BE2C (cell line): ENCODE data around the gene PPP5C. TPM values are rescaled to one million over a fixed set of nuclear protein-coding genes. Genes with fewer than 3 reads are reported as not detected.

Experiments
- DNase-seq: peaks from one replicate; pipeline ENCODE4 v3.0.0-alpha.2; 2020
- H3K27me3 ChIP-seq: fragments of 250-450 bp; sonication (Bioruptor Pico); 2 replicates; pipeline ENCODE4 v1.5.1; 2020; ENCODE audit warnings: mild to moderate bottlenecking
- H3K36me3 ChIP-seq: fragments of 250-450 bp; sonication (Bioruptor Pico); 2 replicates; pipeline ENCODE4 v1.5.1; 2020; ENCODE audit warnings: mild to moderate bottlenecking
- H3K4me1 ChIP-seq: fragments of 250-450 bp; sonication (Bioruptor Pico); 2 replicates; pipeline ENCODE4 v1.5.1; 2020
- H3K4me3 ChIP-seq: 2 replicates; pipeline ENCODE4 v1.5.1; 2011; ENCODE audit warnings: low read depth, low read length
- H3K9me3 ChIP-seq: fragments of 250-450 bp; sonication (Bioruptor Pico); 2 replicates; pipeline ENCODE4 v1.5.1; 2020
- polyA plus RNA-seq: library from polyadenylated mRNA; unstranded; fragments of >200 nt; gene quantifications from one replicate; pipeline ENCODE4 v1.2.1, GENCODE V29; 2012; ENCODE audit warnings: low read depth, missing spikeins; ENCODE audit not compliant: insufficient read length, insufficient read depth
- TF ChIP-seq, protein P1 (sequence below): IDR thresholded peaks from 2 replicates; pipeline ENCODE4 v1.5.1; 2012; ENCODE audit warnings: mild to moderate bottlenecking, low read depth, low read length

PPP5C gene
- 119 TPM for polyA plus RNA-seq

- Histone ChIP-seq H3K9me3 (no peaks in the 10 kb centered on the region), H3K36me3 (peaks cover 10% of the 10 kb centered on the region), H3K27me3 (no peaks in the 10 kb centered on the region), H3K4me3 (peak within 1 kb of the TSS; percentile 96), H3K4me1 (peaks cover 3% of the 10 kb centered on the region; the same call in 1 of the 2 replicates)
- peak; percentile 96 for DNase-seq
- TF ChIP-seq, protein P1, sequence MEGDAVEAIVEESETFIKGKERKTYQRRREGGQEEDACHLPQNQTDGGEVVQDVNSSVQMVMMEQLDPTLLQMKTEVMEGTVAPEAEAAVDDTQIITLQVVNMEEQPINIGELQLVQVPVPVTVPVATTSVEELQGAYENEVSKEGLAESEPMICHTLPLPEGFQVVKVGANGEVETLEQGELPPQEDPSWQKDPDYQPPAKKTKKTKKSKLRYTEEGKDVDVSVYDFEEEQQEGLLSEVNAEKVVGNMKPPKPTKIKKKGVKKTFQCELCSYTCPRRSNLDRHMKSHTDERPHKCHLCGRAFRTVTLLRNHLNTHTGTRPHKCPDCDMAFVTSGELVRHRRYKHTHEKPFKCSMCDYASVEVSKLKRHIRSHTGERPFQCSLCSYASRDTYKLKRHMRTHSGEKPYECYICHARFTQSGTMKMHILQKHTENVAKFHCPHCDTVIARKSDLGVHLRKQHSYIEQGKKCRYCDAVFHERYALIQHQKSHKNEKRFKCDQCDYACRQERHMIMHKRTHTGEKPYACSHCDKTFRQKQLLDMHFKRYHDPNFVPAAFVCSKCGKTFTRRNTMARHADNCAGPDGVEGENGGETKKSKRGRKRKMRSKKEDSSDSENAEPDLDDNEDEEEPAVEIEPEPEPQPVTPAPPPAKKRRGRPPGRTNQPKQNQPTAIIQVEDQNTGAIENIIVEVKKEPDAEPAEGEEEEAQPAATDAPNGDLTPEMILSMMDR: peak; percentile 92
Measured at GRCh38 chr19:46346821-46347571, at the start of gene PPP5C. PPP5C (plus strand) TSS chr19:46347087; CDS start chr19:46347097, 10 bp downstream.

DNA sequence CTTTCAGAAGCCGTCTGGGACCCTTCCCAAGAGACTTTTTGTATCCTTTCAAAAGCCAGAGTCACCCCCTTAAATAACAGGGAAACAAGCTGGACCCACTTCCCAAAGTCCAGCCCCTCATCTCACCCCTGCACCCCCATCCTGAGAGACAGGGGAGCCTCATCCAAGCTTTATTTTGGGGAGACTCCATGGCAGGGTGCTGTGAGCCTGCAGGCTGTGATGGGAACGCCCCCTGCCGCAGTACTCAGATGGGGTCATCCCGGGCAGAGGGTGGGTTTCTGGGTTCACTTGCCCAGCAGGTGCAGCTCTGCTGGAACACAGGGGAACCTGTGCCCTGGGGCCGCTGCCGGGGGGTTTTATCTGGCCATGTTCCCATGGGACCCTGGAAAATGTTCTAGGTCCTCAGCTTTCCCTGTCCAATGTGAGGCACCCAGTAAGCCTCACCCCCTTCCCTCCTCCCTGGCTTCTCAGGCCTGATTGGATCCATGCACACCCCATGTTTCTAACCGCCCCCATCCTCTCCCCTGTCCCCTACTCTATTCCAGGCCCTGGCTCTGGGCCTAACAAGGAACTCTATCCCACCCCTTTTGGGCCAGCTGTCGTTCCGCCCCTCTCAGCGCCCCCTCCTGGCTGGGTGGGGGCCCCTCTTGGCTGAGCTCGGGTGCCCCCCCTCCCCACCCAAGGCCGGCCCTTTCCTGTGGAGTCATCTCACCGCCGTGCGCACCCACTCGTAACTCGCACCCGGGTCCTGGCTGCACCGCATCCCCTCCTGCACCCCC lies 49.0 kb upstream of the PPP5C start:
- Histone ChIP-seq H3K4me3 (no peak overlapping the region; the same call in 1 of the 2 replicates), H3K4me1 (peaks cover 25% of the 10 kb centered on the region), H3K36me3 (no peaks in the 10 kb centered on the region), H3K27me3 (no peaks in the 10 kb centered on the region; the same call in 1 of the 2 replicates), H3K9me3 (no peaks in the 10 kb centered on the region)
- TF ChIP-seq, protein P1: no peak
- DNase-seq: peak; percentile 39

- TF ChIP-seq, protein P1: no peak
- no peak for DNase-seq
- H3K36me3 ChIP-seq: no peaks in the 10 kb centered on the region
- H3K4me1 ChIP-seq: peaks cover 25% of the 10 kb centered on the region
- no peaks in the 10 kb centered on the region; the same call in 1 of the 2 replicates for H3K27me3 ChIP-seq
- no peaks in the 10 kb centered on the region for H3K9me3 ChIP-seq
- H3K4me3 ChIP-seq: no peak overlapping the region
Measured at GRCh38 chr19:46298479-46299003, 48.3 kb upstream of the PPP5C start.

DNA sequence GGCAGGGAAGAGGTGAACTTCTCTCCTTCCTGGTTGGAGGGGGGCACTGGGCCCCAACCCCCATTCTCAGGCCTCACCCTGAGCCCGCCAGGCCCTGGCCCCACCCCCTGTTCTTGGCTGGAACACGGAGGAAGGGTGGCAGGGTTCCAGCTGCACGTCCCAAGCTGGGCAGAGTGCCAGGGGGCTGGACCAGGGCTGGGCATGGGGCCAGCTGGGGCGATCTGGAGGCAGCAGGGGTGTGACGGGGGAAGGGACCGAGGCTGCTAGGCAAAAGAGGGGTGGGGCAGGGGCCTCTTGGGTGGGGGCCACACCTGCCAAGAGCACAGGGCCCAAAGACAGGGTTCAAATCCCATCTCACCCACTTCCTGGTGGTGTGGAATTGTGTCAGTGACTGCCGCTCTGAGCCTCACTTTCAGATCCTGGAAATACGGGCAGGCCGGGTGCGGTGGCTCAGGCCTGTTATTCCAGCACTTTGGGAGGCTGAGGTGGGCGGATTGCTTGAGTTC lies 47.8 kb upstream of the PPP5C start:
- TF ChIP-seq, protein P1: no peak
- DNase-seq: peak; percentile 97
- Histone ChIP-seq H3K4me3 (no peak overlapping the region), H3K27me3 (no peaks in the 10 kb centered on the region; the same call in 1 of the 2 replicates), H3K9me3 (no peaks in the 10 kb centered on the region), H3K36me3 (no peaks in the 10 kb centered on the region), H3K4me1 (peaks cover 25% of the 10 kb centered on the region)

DNA sequence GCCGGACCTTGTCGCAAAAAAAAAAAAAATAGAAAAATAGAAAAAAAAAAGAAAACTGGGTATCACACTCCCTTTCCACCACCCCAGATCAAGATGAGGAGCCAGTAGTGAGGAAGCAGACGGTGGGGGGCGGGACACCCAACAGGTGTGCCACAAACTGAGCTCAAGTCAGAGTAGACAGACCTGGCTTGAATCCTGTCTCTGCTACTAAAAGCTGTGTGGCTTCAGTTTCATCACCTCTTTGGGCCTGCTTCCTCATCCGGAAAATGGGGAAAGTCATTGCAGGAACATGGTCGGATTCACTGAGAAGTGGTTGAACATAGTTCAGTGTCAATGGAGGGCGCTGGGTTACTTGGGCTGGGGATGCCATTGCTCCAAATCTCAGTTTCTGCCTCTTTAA lies 47.2 kb upstream of the PPP5C start:
- TF ChIP-seq, protein P1: no peak
- Histone ChIP-seq H3K9me3 (no peaks in the 10 kb centered on the region), H3K4me3 (no peak overlapping the region), H3K4me1 (peaks cover 25% of the 10 kb centered on the region), H3K27me3 (no peaks in the 10 kb centered on the region; the same call in 1 of the 2 replicates), H3K36me3 (no peaks in the 10 kb centered on the region)
- DNase-seq: no peak
